DMS79 (cell line): ENCODE measurements around the gene GPR15.

Experiments used
- DNase-seq: peaks from one replicate; lab custom pipeline; 2025; lab: John Stamatoyannopoulos, UW

Gene GPR15

DNA sequence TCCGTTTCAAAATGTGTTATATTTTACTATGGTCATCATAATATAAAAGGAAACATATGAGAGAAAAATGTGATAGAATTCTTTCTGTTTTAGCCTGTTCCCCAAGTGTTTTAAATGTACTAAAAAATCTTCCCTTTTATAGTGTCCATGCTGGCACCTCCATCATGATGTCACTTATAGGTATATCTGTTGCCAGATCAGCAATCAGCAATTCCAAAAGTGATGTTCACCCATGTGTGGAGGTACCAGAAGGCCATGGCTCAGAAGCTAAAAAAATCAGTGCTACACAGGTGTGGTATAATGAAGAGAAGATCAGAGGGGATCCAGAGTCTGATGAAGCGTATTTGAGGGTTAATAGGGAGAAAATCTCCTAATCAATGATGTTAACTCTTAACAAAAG lies 1.1 kb upstream of the GPR15 start:
- DNase-seq, result no peak

DNA sequence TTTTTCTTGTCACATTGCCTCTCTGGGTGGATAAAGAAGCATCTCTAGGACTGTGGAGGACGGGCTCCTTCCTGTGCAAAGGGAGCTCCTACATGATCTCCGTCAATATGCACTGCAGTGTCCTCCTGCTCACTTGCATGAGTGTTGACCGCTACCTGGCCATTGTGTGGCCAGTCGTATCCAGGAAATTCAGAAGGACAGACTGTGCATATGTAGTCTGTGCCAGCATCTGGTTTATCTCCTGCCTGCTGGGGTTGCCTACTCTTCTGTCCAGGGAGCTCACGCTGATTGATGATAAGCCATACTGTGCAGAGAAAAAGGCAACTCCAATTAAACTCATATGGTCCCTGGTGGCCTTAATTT lies 478 bp downstream of the GPR15 start:
- DNase-seq, result no peak

DNA sequence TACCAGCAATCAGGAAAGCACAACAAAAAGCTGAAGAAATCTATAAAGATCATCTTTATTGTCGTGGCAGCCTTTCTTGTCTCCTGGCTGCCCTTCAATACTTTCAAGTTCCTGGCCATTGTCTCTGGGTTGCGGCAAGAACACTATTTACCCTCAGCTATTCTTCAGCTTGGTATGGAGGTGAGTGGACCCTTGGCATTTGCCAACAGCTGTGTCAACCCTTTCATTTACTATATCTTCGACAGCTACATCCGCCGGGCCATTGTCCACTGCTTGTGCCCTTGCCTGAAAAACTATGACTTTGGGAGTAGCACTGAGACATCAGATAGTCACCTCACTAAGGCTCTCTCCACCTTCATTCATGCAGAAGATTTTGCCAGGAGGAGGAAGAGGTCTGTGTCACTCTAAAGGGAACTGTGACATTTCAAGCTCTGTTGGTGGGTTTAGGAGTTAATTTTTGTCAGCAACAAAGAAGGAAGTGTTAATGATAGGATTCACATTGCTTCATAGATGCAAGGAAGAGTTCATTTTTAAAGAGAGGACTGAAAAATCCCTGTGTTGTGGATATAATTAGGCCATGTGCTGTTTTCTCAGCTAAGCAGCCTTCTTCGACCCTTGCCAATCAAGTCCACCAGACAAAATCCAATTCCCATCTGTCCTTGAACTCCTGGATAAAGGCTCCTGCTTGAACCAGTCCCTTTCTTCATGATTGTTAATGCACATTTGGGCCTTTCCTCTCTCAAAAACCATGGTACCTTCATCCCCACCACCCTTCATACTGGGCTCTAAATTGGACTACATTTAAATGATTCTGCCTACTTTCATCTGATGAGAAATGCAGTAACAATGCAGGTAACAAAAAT lies 1.2 kb downstream of the GPR15 start:
- no peak for DNase-seq

DNA sequence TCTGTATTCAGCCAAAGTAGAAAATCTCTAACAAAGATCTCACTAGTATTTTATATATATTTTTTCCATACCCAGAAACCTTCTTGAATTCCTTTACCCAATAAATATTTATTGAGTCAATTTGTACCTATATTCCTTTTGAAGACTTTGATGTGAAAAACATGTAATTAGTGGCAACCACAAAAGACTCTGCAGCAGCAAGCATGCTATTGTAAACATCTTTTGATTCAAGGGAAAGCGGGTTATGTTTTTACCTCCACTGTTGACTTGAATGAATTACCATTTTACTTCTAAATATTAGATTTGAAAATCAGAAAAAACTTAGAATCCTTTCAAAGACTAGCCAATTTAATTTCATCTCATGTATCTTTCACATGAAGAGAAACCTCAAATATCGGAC lies 2.4 kb downstream of the GPR15 start:
- no peak for DNase-seq

DNA sequence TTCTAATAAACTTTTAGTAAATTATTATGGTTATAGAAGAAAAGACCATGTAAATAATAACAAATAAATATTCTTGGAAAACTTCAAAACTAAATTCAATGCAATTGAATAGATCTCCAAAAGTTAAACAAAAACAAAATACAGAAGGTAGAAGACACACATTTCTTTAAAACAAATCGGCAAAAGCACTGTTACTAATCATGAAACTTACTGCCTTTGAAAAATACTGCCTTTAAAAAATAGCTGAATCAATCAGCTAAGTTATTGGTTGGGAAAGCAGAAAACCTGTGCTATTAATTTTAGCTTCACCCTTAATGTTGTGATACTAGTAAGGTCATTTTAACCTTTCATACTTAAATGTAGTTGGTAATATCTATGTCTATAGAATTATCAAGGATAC lies 3.0 kb downstream of the GPR15 start:
- no peak for DNase-seq

DNA sequence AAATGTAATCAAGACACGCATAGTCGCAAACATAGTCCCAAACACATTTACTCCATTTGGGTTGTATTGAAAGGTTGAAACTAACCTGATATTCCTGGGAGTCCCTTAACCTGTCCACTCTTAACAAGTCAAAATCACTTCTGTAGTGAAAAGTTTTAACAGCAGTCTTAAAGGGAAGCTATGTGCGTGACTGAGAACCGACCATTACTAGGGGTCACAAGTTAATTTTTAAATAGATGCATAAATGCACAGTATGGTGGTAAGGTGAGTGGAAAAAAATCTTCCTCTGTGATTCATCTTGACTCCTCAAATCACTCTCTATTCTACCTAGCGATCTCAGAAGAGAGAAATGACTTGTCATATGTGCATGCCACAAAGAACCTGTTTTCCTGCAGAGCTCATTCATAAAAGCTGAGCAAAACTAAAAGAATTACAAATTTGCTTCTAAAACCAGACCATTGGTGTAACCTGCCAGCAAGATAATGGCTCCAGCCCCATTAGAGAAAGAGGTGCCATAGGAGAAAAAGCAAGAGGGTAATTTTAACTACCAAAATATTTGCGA lies 4.8 kb downstream of the GPR15 start:
- DNase-seq, result no peak

DNA sequence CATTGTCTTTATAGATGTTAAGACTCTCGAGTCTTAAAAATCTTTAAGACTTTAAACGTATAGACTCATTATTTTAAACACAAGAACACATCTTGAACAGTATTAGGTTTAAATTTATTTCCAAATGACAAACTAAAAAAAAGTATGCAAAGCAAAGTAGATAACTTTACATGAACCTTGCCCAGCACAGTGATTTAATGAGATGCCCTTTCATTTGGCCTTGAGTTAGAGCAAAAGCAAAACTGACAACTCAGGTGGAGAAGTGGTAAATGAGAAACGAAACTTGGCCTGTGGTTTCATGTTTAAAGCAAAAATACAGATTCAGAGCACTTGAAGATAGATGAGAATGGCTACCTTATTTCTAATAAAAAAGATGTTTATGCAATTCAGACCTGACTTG lies 8.6 kb downstream of the GPR15 start:
- no peak for DNase-seq

DNA sequence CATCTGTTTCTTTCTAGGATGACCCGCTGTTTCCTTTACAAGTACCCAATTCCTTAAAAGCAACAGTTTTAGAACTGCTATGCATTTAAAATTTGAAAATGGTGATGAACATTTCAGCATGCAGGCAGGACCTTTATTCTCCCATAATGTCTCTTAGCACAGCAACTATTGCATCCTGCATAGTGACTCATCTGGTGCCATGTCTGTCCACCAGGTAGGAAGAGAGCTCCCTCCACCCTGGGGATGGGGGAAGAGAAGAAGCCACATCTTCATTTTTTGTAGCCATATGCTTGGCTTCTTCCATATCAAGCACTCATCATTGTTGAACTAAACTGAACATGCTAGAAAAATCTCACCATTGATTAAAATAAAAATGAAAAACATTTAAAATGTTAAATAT lies 9.9 kb downstream of the GPR15 start:
- DNase-seq, result no peak

DNA sequence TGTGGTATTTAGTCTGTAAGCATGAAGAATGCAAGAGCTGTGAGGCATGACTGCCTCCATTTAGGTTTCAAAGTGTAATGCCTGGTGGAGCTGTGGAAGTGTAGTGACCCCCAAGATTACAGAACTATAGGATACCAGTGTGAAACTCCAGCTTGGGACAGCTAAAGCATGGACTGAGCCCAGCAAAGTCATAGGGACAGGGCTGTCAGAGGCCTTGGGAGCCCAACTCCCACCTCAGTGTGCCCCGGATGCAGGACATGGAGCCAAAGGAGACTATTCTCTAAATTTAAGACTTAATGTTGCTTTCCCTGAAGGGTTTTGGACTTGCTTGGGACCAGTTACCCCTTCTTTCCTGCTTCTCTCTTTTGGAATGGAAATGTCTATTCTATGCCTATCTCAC lies 10.8 kb downstream of the GPR15 start:
- no peak for DNase-seq

DNA sequence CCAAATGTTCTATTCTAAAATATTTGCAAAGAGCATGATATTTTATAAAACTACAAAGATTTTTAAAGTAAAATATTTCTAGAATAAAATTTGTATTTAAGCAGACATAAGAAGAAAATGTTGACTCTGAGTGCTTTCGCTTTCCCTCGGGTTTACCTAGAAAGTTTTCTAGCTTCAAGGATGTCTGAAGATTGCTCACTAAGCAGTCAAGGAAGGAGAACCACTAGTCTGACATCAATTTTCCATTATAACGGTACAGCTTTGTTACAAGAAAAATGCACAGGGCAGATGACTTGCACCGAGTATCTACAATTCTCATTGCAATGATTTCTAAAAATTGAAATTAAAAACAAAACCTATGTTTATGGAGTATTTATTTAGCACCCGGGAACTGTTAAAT lies 14.2 kb downstream of the GPR15 start:
- no peak for DNase-seq

DNA sequence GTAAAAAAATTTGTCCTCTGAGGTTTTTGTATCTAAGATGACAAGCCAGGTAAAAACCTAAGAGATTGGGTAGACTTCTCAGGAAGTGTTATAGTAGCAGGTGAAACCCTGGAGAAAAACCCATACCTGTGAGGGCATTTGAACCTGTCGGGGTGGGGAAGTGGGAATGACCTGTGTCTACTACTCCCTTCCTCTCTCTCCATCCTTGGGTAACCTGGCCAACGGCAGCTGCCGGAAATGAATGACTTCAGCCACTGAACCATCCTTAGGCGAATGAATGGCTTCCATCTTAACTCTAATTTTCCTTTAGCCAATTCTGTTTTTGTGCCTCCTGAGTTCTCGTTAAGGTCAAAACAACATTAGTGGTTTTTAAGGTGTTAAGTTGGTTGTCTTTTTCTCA lies 16.8 kb downstream of the GPR15 start:
- no peak for DNase-seq

DNA sequence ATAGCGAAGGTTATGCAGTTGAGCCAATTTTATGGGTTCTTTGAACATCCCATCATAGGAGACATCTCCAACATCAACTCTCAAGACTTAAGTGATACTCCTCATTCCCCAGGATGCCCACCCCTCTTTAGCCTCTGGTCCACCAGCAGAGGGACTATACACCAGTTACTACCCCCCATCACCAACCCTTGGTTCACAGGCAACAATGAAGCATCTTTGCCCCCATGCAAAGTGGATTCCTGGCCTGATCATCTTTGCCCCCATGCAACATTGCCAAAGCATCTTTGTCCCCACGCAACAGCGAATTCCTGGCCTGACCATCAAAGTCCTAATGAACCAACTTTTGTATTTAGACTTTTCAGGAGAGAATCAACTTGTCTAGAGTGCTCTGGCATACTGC lies 19.1 kb downstream of the GPR15 start:
- DNase-seq, result no peak

DNA sequence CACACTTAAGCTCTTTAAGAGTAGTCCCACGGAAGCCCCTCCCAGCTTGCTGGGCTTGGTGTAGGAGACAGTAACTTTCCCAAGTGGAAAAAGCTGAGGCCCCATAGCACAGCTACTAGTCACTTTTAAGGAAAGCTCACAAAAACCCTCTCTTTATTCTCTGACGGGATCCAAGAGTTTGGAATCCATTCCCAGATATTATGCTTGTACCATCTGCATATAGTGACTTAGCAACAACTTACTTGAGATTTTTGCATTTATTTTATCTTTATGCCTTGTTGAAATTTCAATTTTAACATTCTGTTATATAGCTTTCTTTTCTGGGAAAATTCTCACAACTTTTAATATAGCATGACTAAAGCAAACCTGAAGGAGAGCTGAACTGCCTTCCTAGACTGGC lies 19.5 kb downstream of the GPR15 start:
- no peak for DNase-seq

DNA sequence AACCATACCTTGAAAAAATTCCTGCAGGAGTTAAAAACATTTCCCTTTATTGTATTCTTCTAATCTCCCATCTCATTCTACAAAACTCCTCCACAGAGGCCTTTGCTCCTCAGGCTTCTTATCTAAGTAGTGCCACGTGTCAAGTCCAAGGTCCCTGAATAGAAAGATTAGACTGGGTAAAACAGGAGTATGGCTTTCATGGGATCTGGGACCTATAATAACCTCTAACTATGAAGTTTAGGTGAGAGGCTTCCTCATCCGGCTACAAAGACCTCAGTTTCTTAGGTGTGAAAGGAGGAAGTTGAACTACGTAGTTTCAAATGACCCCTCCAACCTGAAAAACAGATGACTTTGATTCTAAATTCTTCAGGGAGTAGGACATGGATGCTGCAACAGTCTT lies 20.0 kb downstream of the GPR15 start:
- no peak for DNase-seq

DNA sequence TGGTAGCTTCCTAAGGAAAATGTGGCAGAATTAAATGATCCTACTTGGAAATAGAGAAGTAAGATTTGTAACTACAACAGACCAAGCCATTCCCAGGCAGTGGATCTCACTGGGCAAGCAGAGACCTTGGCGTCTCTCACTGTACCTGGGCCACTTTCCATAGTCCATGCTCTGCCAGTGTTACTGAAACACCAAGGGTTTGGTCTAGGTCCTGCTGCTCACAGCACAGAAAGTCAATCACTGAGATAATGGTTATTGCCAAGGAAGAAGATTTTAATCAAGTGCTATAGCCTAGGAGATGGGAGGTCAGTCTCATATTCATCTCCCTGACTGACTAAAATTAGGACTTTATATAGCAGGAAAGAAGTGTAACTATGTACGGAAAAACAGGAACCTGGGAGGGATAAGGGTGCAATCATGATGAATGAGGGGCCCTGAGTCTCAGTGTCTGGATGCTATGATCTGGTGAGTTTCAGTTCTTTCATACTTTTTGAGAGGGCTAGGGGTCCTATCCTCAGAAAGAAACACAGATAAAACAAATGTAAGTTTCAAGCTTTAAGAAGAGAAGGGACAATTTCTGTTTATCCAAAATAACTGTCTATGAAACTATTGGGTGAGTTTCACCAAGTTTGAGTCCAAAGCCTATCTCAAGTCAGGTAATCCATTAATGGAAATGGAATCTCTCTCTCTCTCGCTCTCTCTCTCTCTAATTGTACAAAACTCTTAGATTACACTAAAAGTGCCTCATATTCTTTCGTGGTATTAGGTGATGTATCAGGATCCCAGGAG lies 20.6 kb downstream of the GPR15 start:
- DNase-seq, result no peak

DNA sequence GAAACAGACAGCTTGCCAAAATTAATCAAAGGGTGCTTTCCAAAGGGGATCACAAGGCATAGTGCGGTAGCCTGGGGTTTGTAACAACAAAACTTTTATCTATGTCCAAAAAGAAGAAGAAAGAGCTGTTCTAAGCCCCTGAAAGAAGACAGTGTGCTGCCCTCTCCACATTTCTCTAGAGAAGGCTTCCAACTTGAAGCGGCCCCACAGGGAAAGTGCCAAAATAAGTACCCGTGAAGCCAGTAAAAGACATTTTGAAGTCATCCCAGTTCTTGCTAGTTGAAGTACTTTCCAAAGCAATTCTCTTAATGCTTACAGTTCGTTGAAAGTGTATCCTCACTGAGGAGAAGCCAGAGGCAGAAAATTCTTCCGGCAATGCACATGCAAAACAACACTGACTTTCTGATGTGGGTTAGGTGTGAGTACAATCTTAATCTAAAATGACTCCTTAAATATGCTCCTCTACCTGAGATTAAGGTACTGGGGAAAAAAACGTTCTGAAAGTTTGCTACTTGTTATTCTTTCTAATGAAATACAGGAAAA lies 21.3 kb downstream of the GPR15 start:
- no peak for DNase-seq

DNA sequence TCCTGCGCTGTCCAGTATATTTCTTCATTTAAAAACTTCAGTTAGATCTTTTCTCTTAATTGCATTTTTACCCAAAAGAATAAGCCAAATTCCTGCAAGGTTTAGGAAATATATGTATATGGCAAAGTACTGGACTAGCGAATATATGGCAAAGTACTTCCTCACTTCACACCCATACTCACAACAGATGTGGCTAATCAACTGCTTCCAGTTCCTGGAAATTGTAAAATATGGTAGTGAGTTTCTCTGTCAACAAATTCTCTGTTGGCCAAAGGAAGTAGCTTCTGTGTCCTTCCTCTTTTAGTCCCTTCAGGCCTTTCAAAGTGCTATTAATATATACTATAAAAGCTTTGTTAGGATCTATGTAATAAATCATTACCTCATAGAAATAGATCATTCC lies 22.0 kb downstream of the GPR15 start:
- no peak for DNase-seq

DNA sequence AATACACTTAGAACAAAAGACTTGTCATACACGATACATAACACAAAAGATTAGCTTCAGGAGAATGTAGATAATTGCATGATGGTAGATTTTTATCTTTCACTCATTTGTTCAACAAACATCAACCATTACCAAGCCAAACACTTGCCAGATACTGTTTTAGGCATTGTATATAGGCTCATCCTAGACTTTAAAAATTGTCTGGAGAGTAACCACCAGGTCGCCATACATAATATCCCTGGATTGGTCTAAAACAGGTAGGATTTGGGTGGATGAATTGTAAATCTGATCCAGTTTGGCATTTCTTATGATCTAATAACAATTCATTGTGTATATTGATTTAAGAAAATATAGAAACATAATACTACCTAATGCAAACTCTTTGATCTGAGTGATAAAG lies 22.8 kb downstream of the GPR15 start:
- DNase-seq, result no peak

DNA sequence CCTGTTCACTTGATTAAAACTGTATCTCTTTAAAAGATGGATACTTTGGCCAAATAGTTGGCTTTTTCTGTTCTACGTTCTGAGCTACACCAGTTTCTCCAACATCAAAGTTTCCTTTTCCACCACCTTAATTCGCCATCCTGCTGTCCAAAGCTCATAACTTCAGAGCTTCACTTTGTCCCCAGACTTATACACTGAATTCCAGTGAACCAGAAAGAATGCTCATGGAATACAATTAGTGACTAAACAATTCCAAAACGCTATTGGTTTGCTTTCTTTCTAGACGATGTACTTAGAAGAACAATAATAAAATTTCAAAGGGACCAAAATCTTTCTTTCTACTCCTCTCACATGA lies 23.2 kb downstream of the GPR15 start:
- DNase-seq, result no peak

DNA sequence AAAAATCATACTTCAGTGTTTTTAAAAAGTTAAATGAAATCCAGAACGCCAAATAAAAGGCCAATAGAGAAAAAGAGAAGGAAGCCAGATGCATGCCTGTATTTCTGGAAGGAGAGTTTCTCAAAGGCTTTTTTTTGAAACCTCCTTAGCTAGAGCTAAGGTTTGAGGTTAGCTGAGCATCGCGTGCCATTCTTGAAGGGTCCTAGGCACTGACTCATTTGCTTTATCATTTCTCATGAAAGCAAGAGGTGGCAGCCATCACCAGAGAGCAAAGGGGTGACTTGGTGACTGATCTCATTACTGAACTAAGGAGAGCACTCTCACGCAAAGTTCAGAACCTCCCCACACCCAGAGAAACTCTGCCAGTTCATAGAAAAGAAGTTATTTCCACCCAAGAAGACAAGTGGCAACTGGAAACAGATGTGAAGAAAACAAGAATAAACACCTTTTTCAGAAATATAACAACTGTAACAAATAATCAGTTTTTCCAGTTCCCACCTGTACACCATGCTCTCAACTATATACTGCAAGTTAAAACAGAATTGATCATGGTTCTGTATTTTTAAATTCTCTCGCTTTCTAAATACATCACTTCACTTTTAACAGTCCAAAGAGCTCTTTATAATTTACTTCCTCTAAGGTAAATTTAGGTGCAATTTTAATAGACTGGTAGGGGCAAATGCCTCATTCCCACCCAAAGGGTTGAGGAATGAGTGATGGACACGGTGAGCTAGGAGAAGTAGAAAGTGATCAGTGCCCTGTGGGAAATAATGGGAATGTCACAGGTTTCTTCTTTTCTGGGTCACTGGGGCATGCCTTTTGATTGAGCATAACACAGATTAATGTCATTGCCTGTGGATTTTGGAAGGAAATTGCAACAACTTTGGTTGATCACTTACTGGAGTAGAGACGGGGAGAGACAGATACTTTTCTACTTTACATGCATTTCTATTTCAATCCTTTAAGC lies 24.7 kb downstream of the GPR15 start:
- no peak for DNase-seq

DNA sequence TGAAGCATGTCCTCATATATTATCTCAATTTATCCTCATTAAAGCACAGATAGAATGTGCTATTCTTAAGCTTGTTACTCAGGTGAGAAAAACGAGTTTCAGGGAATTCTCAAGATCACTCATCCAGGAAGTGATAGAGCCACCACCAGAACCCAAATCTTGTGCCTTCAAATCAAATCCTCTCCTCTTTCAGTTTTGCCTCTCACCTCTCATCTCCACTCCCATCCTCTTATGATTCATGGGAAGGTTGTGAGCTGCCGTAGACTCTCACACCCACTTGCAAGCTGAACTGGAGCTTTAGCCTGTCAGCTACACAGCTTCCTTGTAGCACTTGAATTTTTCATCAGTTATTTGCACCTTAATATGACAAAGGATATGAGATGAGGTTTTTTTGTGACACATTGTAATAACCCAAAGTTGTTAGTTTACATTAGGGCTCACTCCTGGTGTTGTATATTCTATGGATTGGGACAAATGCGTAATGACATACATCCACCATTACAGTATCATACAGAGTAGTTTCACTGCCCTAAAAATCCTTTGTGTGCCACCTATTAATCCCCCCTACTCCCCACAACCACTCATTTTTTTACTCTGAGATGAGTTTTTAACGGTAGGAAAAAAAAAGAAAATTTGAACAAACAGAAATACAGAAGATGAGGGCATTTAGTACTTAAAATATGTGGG lies 25.7 kb downstream of the GPR15 start:
- no peak for DNase-seq
